GM12878 (cell line): Measurements from ENCODE around the gene FBXW7. TPM values are rescaled to one million over a fixed set of nuclear protein-coding genes. Genes with fewer than 3 reads are reported as not detected.

Experiments used
- ATAC-seq: fragments of 200-7000 bp; cut with Tn5 transposase; 3 replicates; pipeline ENCODE4 v1.9.1; 2020; ENCODE audit warnings: mild to moderate bottlenecking, moderate library complexity
- BruUV-seq: library from RNA; stranded (reverse); fragments of 400-500 nt; replicated peaks from 2 replicates; lab custom pipeline; 2021; lab: Mats Ljungman, UMichigan
- CTCF ChIA-PET: fragments of 300-600 bp; sonication (Branson Sonifier 250); formaldehyde crosslinking; extraction: SDS; loops from one replicate; lab custom pipeline; 2021; ENCODE audit warnings: inconsistent platforms; lab: Yijun Ruan, JAX
- POLR2A ChIA-PET: fragments of 350-600 bp; formaldehyde crosslinking; extraction: SDS; loops from one replicate; lab custom pipeline; 2021; ENCODE audit warnings: inconsistent platforms; lab: Charles Lee
- RAD21 ChIA-PET: fragments of 300-600 bp; sonication (Branson Sonifier 250); formaldehyde crosslinking; loops from one replicate; lab custom pipeline; 2023; ENCODE audit warnings: antibody characterized with exemption; ENCODE audit not compliant: unreplicated experiment; lab: Charles Lee
- SMC1A ChIA-PET: fragments of 300-600 bp; sonication (Branson Sonifier 250); formaldehyde crosslinking; loops from one replicate; lab custom pipeline; 2023; ENCODE audit not compliant: unreplicated experiment, uncharacterized antibody; lab: Charles Lee
- DNase-seq: peaks from one replicate; pipeline ENCODE4 v3.0.0-alpha.2; 2011; ENCODE audit warnings: low read depth, low spot score
- FAIRE-seq: peaks from 3 replicates; lab custom pipeline; 2011; peaks lifted over from hg19 to GRCh38; lab: Jason Lieb, UNC
- H2AFZ ChIP-seq: 2 replicates; pipeline ENCODE4 v1.6.0; 2011; ENCODE audit warnings: low read depth, low read length, control low read depth; ENCODE audit not compliant: control insufficient read depth
- H3K27ac ChIP-seq: 2 replicates; pipeline ENCODE4 v1.5.1; 2011; ENCODE audit warnings: control low read depth; ENCODE audit not compliant: control insufficient read depth, insufficient read depth
- H3K27me3 ChIP-seq, 2 experiments: replicated peaks in 1 of 2; 2 replicates each; pipeline versions ENCODE4 v1.6.0 to v1.6.1; 2011; ENCODE audit warnings: low read length in 1 of 2; ENCODE audit not compliant: control insufficient read depth in 2 of 2, insufficient read depth in 2 of 2
- H3K36me3 ChIP-seq, 2 experiments: 2 replicates each; pipeline ENCODE4 v1.5.1; 2011; ENCODE audit warnings: low read length in 1 of 2; ENCODE audit not compliant: control insufficient read depth in 2 of 2, insufficient read depth in 2 of 2
- H3K4me1 ChIP-seq: 2 replicates; pipeline ENCODE4 v1.6.1; 2011; ENCODE audit warnings: mild to moderate bottlenecking, low read length, moderate library complexity, mixed read lengths; ENCODE audit not compliant: control insufficient read depth, insufficient read depth
- H3K4me2 ChIP-seq: 2 replicates; pipeline ENCODE4 v1.6.0; 2011; ENCODE audit warnings: control low read depth; ENCODE audit not compliant: control insufficient read depth, insufficient read depth
- H3K4me3 ChIP-seq: fragments of 200-600 bp; sonication (generic); 2 replicates; pipeline ENCODE4 v1.5.1; 2016
- H3K79me2 ChIP-seq: 2 replicates; pipeline ENCODE4 v1.6.0; 2011; ENCODE audit warnings: low read length; ENCODE audit not compliant: control insufficient read depth, insufficient read depth
- H3K9ac ChIP-seq: 2 replicates; pipeline ENCODE4 v1.8.0; 2011; ENCODE audit warnings: low read length, control low read depth, mixed read lengths; ENCODE audit not compliant: control insufficient read depth, insufficient read depth
- H3K9me3 ChIP-seq: replicated peaks from 3 replicates; pipeline ENCODE4 v1.5.1; 2011; ENCODE audit warnings: mild to moderate bottlenecking, low read length; ENCODE audit not compliant: control insufficient read depth, insufficient read depth
- H4K20me1 ChIP-seq: 2 replicates; pipeline ENCODE4 v1.6.0; 2011; ENCODE audit not compliant: control insufficient read depth, insufficient read depth
- BACH1 ChIP-seq: fragments of 450-650 bp; IDR thresholded peaks from 2 replicates; pipeline ENCODE4 v1.6.1; 2017; ENCODE audit warnings: mild to moderate bottlenecking, borderline replicate concordance
- FOS ChIP-seq: IDR thresholded peaks from 3 replicates; pipeline ENCODE4 v1.6.1; 2011; ENCODE audit warnings: borderline replicate concordance; ENCODE audit not compliant: insufficient read length; ENCODE audit errors: extremely low read depth
- HDAC6 ChIP-seq: fragments of 200-600 bp; sonication (generic); IDR thresholded peaks from one replicate; pipeline ENCODE4 v1.8.0; 2017; ENCODE audit warnings: antibody characterized with exemption; ENCODE audit not compliant: unreplicated experiment
- HSF1 ChIP-seq: fragments of 150-350 bp; IDR thresholded peaks from 2 replicates; pipeline ENCODE4 v1.6.1; 2014; ENCODE audit warnings: mild to moderate bottlenecking, low read depth, low read length
- MYB ChIP-seq: fragments of 150-350 bp; IDR thresholded peaks from 2 replicates; pipeline ENCODE4 v1.6.1; 2014; ENCODE audit warnings: mild to moderate bottlenecking, low read depth, low read length, borderline replicate concordance
- NFIC ChIP-seq: IDR thresholded peaks from 2 replicates; pipeline ENCODE4 v1.6.1; 2012; ENCODE audit warnings: low read depth, mild to moderate bottlenecking, inconsistent platforms, low read length, moderate library complexity
- NR2C1 ChIP-seq: fragments of 450-650 bp; IDR thresholded peaks from 2 replicates; pipeline ENCODE4 v1.6.1; 2017; ENCODE audit warnings: antibody characterized with exemption, mild to moderate bottlenecking, moderate library complexity
- POLR2AphosphoS5 ChIP-seq: IDR thresholded peaks from 2 replicates; pipeline ENCODE4 v1.6.1; 2011; ENCODE audit warnings: mild to moderate bottlenecking, low read length, inconsistent platforms
- RAD51 ChIP-seq: fragments of 450-650 bp; IDR thresholded peaks from 2 replicates; pipeline ENCODE4 v1.6.1; 2016; ENCODE audit warnings: moderate library complexity, mild to moderate bottlenecking, inconsistent platforms
- ZBTB40 ChIP-seq: fragments of 450-650 bp; IDR thresholded peaks from 2 replicates; pipeline ENCODE4 v1.6.1; 2016; ENCODE audit warnings: mild to moderate bottlenecking, moderate library complexity, borderline replicate concordance
- ZNF592 ChIP-seq: fragments of 450-650 bp; IDR thresholded peaks from 2 replicates; pipeline ENCODE4 v1.6.1; 2017; ENCODE audit warnings: mild to moderate bottlenecking, moderate library complexity
- ZSCAN29 ChIP-seq: fragments of 450-650 bp; IDR thresholded peaks from 2 replicates; pipeline ENCODE4 v1.6.1; 2017; ENCODE audit warnings: mild to moderate bottlenecking, moderate library complexity
- WGBS: methylation state at CpG from one replicate; pipeline ENCODE4 v1.1.6; 2016; ENCODE audit warnings: low lambda C conversion rate; ENCODE audit not compliant: insufficient replicate concordance, insufficient coverage; ENCODE audit errors: missing lambda C conversion rate; 5-methylcytosine and 5-hydroxymethylcytosine counted together
- in situ Hi-C: fragments of 300-500 bp; cut with MboI; formaldehyde crosslinking; loops from 9 replicates; pipeline ENCODE4 v1.14.3; 2018; ENCODE audit warnings: mixed read lengths
- intact Hi-C: fragments of 100-400 bp; cut with micrococcal nuclease; formaldehyde crosslinking; loops from one replicate; pipeline ENCODE4 v1.14.2; 2022; ENCODE audit not compliant: unreplicated experiment
- polyA plus RNA-seq, 11 experiments: library from polyadenylated mRNA; depleted of rRNA in 4 of 11; unstranded in 6 of 11; stranded (reverse) in 5 of 11; fragments of >200 nt; fragmentation: Nextera tagmentation in 4 of 11; fragmentation: Illumina TruSeq in 1 of 11; extraction: Ambion mirVana in 4 of 11; extraction: Trizol in 1 of 11; gene quantifications; 1 replicate in 1 of 11; 2 replicates in 10 of 11; pipeline versions ENCODE4 v1.2.1 to v1.2.3, GENCODE V29; 2011 to 2016; ENCODE audit warnings: inconsistent platforms in 2 of 11, missing spikeins in 2 of 11, low read depth in 1 of 11
- total RNA-seq, 4 experiments: library from RNA; depleted of rRNA in 3 of 4; stranded (reverse); fragments of >200 nt in 3 of 4; fragmentation: Illumina TruSeq in 1 of 4; extraction: Trizol in 1 of 4; gene quantifications; 2 replicates each; pipeline versions ENCODE4 v1.2.1 to v1.2.3, GENCODE V29; 2013 to 2021
- TF ChIP-seq, protein P1 (sequence below): IDR thresholded peaks from 2 replicates; pipeline ENCODE4 v1.6.1; 2012; ENCODE audit warnings: low read length, inconsistent platforms

FBXW7 gene
- total and polyA plus RNA-seq, 10 of the 15 experiments (the other 5 are each of a cell fraction or from before 2014, with no cell fraction given): 35.8 to 118 (median 47.2) TPM

GRCh38 chr4:152494020-152494419, 41.9 kb downstream of the FBXW7 start:
- peaks cover 0 to 6% of the 10 kb centered on the region in 2 experiments; a peak in 3 of 4 replicates for H3K36me3 ChIP-seq
- ChIA-PET RAD21 (interaction anchor here (1.2 kb wide), 1 partner anchor 145 kb away, joined by 4 read pairs; no protein-coding TSS in a partner anchor), POLR2A (interaction anchor here (0.7 kb wide), 1 partner anchor 145 kb away, joined by 3 read pairs; no protein-coding TSS in a partner anchor), SMC1A (interaction anchor here (0.8 to 12.4 kb wide), 3 partner anchors 10 to 144 kb away, joined by 3 to 555 read pairs (median 9); no protein-coding TSS in a partner anchor)
- H3K4me3 ChIP-seq: no peak overlapping the region
- intact Hi-C loops (no loop called here), in situ Hi-C loops (no loop called here)
- DNase-seq: no peak
- FAIRE-seq: no peak
- 0 out of 2 replicates have a peak, but pooled peaks cover 3% of the 10 kb centered on the region for H4K20me1 ChIP-seq
- H3K27ac ChIP-seq: no peak overlapping the region
- no TSS peak for BruUV-seq
- H3K4me2 ChIP-seq: no peak overlapping the region
- H3K27me3 ChIP-seq: no peaks in the 10 kb centered on the region
- no peaks in the 10 kb centered on the region for H3K4me1 ChIP-seq
- no peaks in the 10 kb centered on the region for H3K9me3 ChIP-seq
- H2AFZ ChIP-seq: no peak overlapping the region
- TF ChIP-seq ZNF592 (no peak), NFIC (no peak), MYB (no peak), ZBTB40 (no peak), RAD51 (no peak), HDAC6 (no peak), POLR2AphosphoS5 (no peak), BACH1 (no peak), HSF1 (no peak), NR2C1 (no peak), ZSCAN29 (no peak), FOS (no peak)
- TF ChIP-seq, protein P1, sequence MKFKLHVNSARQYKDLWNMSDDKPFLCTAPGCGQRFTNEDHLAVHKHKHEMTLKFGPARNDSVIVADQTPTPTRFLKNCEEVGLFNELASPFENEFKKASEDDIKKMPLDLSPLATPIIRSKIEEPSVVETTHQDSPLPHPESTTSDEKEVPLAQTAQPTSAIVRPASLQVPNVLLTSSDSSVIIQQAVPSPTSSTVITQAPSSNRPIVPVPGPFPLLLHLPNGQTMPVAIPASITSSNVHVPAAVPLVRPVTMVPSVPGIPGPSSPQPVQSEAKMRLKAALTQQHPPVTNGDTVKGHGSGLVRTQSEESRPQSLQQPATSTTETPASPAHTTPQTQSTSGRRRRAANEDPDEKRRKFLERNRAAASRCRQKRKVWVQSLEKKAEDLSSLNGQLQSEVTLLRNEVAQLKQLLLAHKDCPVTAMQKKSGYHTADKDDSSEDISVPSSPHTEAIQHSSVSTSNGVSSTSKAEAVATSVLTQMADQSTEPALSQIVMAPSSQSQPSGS: no peak
- TF ChIP-seq, all 136 proteins: peak for 0
- peaks cover 83% of the 10 kb centered on the region for H3K79me2 ChIP-seq
- 96% methylated on average over 3 of the region's 3 CpGs for WGBS
- H3K9ac ChIP-seq: no peak overlapping the region
- no peak for ATAC-seq
- CTCF ChIA-PET: interaction anchor here (10.1 to 11.7 kb wide), 2 partner anchors 37 to 147 kb away, joined by 154 to 465 read pairs; no protein-coding TSS in a partner anchor
